ENCODE results near the gene ZNF579.

DNA sequence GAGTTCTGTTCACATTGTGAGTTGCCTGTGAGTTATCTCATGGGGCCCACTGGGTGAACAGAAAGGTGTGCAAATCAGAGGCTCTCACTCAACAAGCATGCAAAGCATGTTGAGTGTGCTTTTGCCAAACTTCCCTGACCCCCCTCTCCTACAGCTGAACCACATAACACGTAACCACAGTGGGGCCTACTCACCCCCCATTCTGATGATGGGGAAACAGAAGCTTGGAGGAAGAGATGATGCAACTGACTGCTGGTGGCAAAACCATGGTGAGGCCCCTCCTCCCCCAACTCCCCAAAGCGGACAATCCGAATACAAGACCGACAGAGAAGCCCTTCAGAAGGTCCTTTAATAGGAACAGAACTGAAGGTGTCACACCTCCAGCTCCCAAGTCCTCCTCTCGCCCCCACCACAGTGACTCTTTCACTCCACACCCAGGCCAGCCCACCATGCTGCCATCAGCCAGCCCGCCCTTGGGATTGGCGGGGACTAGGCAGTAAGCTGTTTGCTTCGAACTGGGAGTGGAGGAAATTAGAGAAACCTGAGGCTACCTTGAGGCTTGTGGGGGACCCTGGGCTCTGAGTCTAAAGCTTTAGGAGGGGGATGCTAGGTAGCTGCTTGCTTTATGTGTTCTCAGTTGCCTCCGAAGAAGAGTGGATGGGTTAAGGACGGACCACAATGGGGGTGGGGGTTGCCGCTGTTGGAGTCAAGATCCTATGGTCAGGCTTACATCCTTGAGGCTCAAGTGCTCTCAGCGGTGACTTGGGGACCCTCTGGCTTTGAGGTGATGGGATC lies 40.0 kb upstream of the ZNF579 start:
- TF ChIP-seq GLIS3 (CRISPR knock-in tag; IDR thresholded peaks at IDR 0.05) (no peak), TOX (CRISPR knock-in tag; IDR thresholded peaks at IDR 0.05; ENCODE audit: borderline replicate concordance) (no peak), OSR1 (CRISPR knock-in tag; IDR thresholded peaks at IDR 0.05) (no peak)
- TF ChIP-seq, protein P1, sequence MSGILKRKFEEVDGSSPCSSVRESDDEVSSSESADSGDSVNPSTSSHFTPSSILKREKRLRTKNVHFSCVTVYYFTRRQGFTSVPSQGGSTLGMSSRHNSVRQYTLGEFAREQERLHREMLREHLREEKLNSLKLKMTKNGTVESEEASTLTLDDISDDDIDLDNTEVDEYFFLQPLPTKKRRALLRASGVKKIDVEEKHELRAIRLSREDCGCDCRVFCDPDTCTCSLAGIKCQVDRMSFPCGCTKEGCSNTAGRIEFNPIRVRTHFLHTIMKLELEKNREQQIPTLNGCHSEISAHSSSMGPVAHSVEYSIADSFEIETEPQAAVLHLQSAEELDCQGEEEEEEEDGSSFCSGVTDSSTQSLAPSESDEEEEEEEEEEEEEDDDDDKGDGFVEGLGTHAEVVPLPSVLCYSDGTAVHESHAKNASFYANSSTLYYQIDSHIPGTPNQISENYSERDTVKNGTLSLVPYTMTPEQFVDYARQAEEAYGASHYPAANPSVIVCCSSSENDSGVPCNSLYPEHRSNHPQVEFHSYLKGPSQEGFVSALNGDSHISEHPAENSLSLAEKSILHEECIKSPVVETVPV (CRISPR knock-in tag; IDR thresholded peaks at IDR 0.05), result no peak

Data from SK-N-SH treated with all-trans-retinoic acid at 6 μM for 48 hours (cell line).